Stomach (tissue), 4 donors: ENCODE data around the gene PTX4.

Source experiments
- CTCF ChIP-seq, 7 experiments: fragments of 450-650 bp in 4 of 7; fragments of 200-600 bp in 3 of 7; sonication (generic) in 3 of 7; IDR thresholded peaks; one replicate each; pipeline ENCODE4 v1.5.1; 2016 to 2019; ENCODE audit warnings: antibody characterized with exemption in 7 of 7, control low read depth in 2 of 7, mild to moderate bottlenecking in 1 of 7
- POLR2AphosphoS5 ChIP-seq, 3 donors: sonication (generic); formaldehyde crosslinking; IDR thresholded peaks; one replicate each; pipeline ENCODE4 v1.6.1; 2016; ENCODE audit warnings: antibody characterized with exemption in 3 of 3

GRCh38 chr16:1506494-1507213 lies 17.9 kb upstream of the PTX4 start:
- TF ChIP-seq POLR2AphosphoS5 (IDR thresholded peaks at IDR 0.05) (no peak), CTCF (IDR thresholded peaks at IDR 0.05) (no peak)
